Measurements from ENCODE around the gene AP4B1.

Gene AP4B1

GRCh38 chr1:113856401-113856790, 48.2 kb downstream of the AP4B1 start (continued):
- no peak for TF ChIP-seq GLI2 (tag by site-specific recombination; IDR thresholded peaks at IDR 0.05; ENCODE audit: borderline replicate concordance, low read depth)
- TF ChIP-seq ZNF426 (tag by site-specific recombination; IDR thresholded peaks at IDR 0.05) = no peak
- no peak for TF ChIP-seq ZNF433 (tag by site-specific recombination; IDR thresholded peaks at IDR 0.05; ENCODE audit: low read depth)
- TF ChIP-seq ZNF670 (tag by site-specific recombination; IDR thresholded peaks at IDR 0.05; ENCODE audit: low read depth) = no peak
- TF ChIP-seq RBAK (tag by site-specific recombination; IDR thresholded peaks at IDR 0.05) = no peak
- TF ChIP-seq ZNF16 (tag by site-specific recombination; IDR thresholded peaks at IDR 0.05; ENCODE audit: low read depth) = no peak

- TF ChIP-seq PRDM2 (tag by site-specific recombination; IDR thresholded peaks at IDR 0.05; ENCODE audit: borderline replicate concordance) (no peak), KLF1 (tag by site-specific recombination; IDR thresholded peaks at IDR 0.05) (no peak), ZNF645 (tag by site-specific recombination; IDR thresholded peaks at IDR 0.05) (no peak), ZNF426 (tag by site-specific recombination; IDR thresholded peaks at IDR 0.05) (no peak), ZNF366 (tag by site-specific recombination; conservative IDR thresholded peaks at IDR 0.05) (no peak), ZNF398 (tag by site-specific recombination; IDR thresholded peaks at IDR 0.05) (no peak), ZNF10 (tag by site-specific recombination; IDR thresholded peaks at IDR 0.05) (no peak), GLIS1 (tag by site-specific recombination; IDR thresholded peaks at IDR 0.05) (no peak), ZNF785 (tag by site-specific recombination; IDR thresholded peaks at IDR 0.05) (no peak), REPIN1 (tag by site-specific recombination; IDR thresholded peaks at IDR 0.05; ENCODE audit: low read depth) (no peak), SP3 (tag by site-specific recombination; IDR thresholded peaks at IDR 0.05) (no peak), ZBTB8A (tag by site-specific recombination; IDR thresholded peaks at IDR 0.05) (no peak), PRDM4 (tag by site-specific recombination; IDR thresholded peaks at IDR 0.05) (no peak), GLIS2 (tag by site-specific recombination; IDR thresholded peaks at IDR 0.05) (no peak), ZNF701 (tag by site-specific recombination; IDR thresholded peaks at IDR 0.05) (no peak), ZNF639 (tag by site-specific recombination; IDR thresholded peaks at IDR 0.05) (no peak)
- Histone ChIP-seq H3K4me1 (ENCODE audit: control insufficient read depth, insufficient read depth, low read length) (no peaks in the 10 kb centered on the region), H3K4me3 (ENCODE audit: low read depth, low read length) (no peak overlapping the region), H3K27ac (ENCODE audit: extremely low read depth, low read depth, low read length) (no peak overlapping the region), H3K36me3 (ENCODE audit: control insufficient read depth in 2 of 2, insufficient read depth in 1 of 2, low read length in 2 of 2) (no peaks in the 10 kb centered on the region), H3K9me3 (ENCODE audit: control insufficient read depth, insufficient read depth, low read depth, low read length) (no peaks in the 10 kb centered on the region)
- ChIA-PET POLR2A (no interaction called here), CTCF (interaction anchor here (0.6 to 0.9 kb wide), 3 partner anchors 12 to 21 kb away, joined by 3 to 4 read pairs (median 3); no protein-coding TSS in a partner anchor)
Measured at GRCh38 chr1:113855630-113856400, 48.8 kb downstream of the AP4B1 start.
